H9 (cell line): ENCODE data around the gene CCN5. TPM values are rescaled to one million over a fixed set of nuclear protein-coding genes. Genes with fewer than 3 reads are reported as not detected.

Experiments
- DNase-seq: peaks from one replicate; pipeline ENCODE4 v3.0.0-alpha.2; 2017
- H2AFZ ChIP-seq: one replicate; pipeline ENCODE4 v1.6.1; 2013; ENCODE audit warnings: mild to moderate bottlenecking, low read length, control low read depth, moderate library complexity
- H2AK5ac ChIP-seq: 2 replicates; pipeline ENCODE4 v1.6.1; 2013; ENCODE audit warnings: low read length, control low read depth, mixed read lengths; ENCODE audit not compliant: insufficient read length
- H2BK120ac ChIP-seq: one replicate; pipeline ENCODE4 v1.6.1; 2013; ENCODE audit warnings: low read depth, mild to moderate bottlenecking, low read length, control low read depth, inconsistent platforms; ENCODE audit not compliant: poor library complexity, severe bottlenecking
- H2BK12ac ChIP-seq: 2 replicates; pipeline ENCODE4 v1.6.1; 2013; ENCODE audit warnings: low read length, control low read depth, mixed read lengths, low read depth; ENCODE audit not compliant: insufficient read length
- H2BK15ac ChIP-seq: 2 replicates; pipeline ENCODE4 v1.6.1; 2013; ENCODE audit warnings: low read depth, low read length, control low read depth
- H2BK20ac ChIP-seq: one replicate; pipeline ENCODE4 v1.6.1; 2013; ENCODE audit warnings: low read depth, mild to moderate bottlenecking, low read length, control low read depth, inconsistent platforms; ENCODE audit not compliant: poor library complexity, severe bottlenecking
- H2BK5ac ChIP-seq: 2 replicates; pipeline ENCODE4 v1.6.1; 2013; ENCODE audit warnings: low read length, control low read depth, mixed read lengths; ENCODE audit not compliant: insufficient read length
- H3K14ac ChIP-seq: 2 replicates; pipeline ENCODE4 v1.6.1; 2013; ENCODE audit warnings: low read length, control low read depth; ENCODE audit not compliant: insufficient read depth
- H3K18ac ChIP-seq: 2 replicates; pipeline ENCODE4 v1.6.1; 2013; ENCODE audit warnings: low read depth, mild to moderate bottlenecking, mixed read lengths, low read length, control low read depth; ENCODE audit not compliant: insufficient read length
- H3K23ac ChIP-seq: 2 replicates; pipeline ENCODE4 v1.6.1; 2013; ENCODE audit warnings: low read length, control low read depth, mixed read lengths, low read depth; ENCODE audit not compliant: insufficient read length
- H3K23me2 ChIP-seq: 2 replicates; pipeline ENCODE4 v1.6.1; 2013; ENCODE audit warnings: low read depth, mild to moderate bottlenecking, mixed read lengths, low read length, control low read depth; ENCODE audit not compliant: insufficient read length, poor library complexity, severe bottlenecking
- H3K27ac ChIP-seq: 2 replicates; pipeline ENCODE4 v1.5.1; 2013; ENCODE audit warnings: low read length, control low read depth, mixed read lengths, low read depth; ENCODE audit not compliant: insufficient read length
- H3K27me3 ChIP-seq: 2 replicates; pipeline ENCODE4 v1.6.1; 2013; ENCODE audit warnings: low read length, control low read depth, inconsistent platforms; ENCODE audit not compliant: insufficient read depth
- H3K4ac ChIP-seq: 2 replicates; pipeline ENCODE4 v1.6.1; 2013; ENCODE audit warnings: low read depth, mild to moderate bottlenecking, control low read depth, inconsistent platforms, low read length, moderate library complexity
- H3K4me1 ChIP-seq: 2 replicates; pipeline ENCODE4 v1.6.1; 2013; ENCODE audit warnings: low read length, control low read depth, inconsistent platforms; ENCODE audit not compliant: insufficient read depth
- H3K4me2 ChIP-seq: 2 replicates; pipeline ENCODE4 v1.6.1; 2013; ENCODE audit warnings: low read length, control low read depth, mixed read lengths; ENCODE audit not compliant: insufficient read length, insufficient read depth
- H3K56ac ChIP-seq: 2 replicates; pipeline ENCODE4 v1.6.1; 2013; ENCODE audit warnings: low read depth, mild to moderate bottlenecking, mixed read lengths, low read length, control low read depth; ENCODE audit not compliant: insufficient read length
- H3K79me1 ChIP-seq: 2 replicates; pipeline ENCODE4 v1.6.1; 2013; ENCODE audit warnings: low read depth, mild to moderate bottlenecking, moderate library complexity, low read length, control low read depth, inconsistent platforms; ENCODE audit not compliant: insufficient read depth, poor library complexity, severe bottlenecking
- H3K79me2 ChIP-seq: 2 replicates; pipeline ENCODE4 v1.6.1; 2013; ENCODE audit warnings: low read length, control low read depth, inconsistent platforms; ENCODE audit not compliant: insufficient read depth
- H3K9ac ChIP-seq: 2 replicates; pipeline ENCODE4 v1.6.1; 2013; ENCODE audit warnings: low read length, control low read depth, mixed read lengths; ENCODE audit not compliant: insufficient read length; ENCODE audit errors: extremely low read depth
- H3K9me3 ChIP-seq: one replicate; pipeline ENCODE4 v1.6.1; 2013; ENCODE audit warnings: low read depth, low read length, inconsistent platforms; ENCODE audit not compliant: control insufficient read depth
- H3T11ph ChIP-seq: one replicate; pipeline ENCODE4 v1.6.1; 2013; ENCODE audit warnings: mild to moderate bottlenecking, low read length, control low read depth, inconsistent platforms
- H4K20me1 ChIP-seq: one replicate; pipeline ENCODE4 v1.6.1; 2013; ENCODE audit not compliant: control insufficient read depth, insufficient read length, insufficient read depth
- H4K5ac ChIP-seq: 2 replicates; pipeline ENCODE4 v1.6.1; 2013; ENCODE audit warnings: low read depth, mild to moderate bottlenecking, mixed read lengths, low read length, control low read depth; ENCODE audit not compliant: insufficient read length
- H4K8ac ChIP-seq: replicated peaks from 2 replicates; pipeline ENCODE4 v1.6.1; 2013; ENCODE audit warnings: low read length, control low read depth, mixed read lengths, low read depth; ENCODE audit not compliant: insufficient read length
- H4K91ac ChIP-seq: 2 replicates; pipeline ENCODE4 v1.6.1; 2013; ENCODE audit warnings: low read depth, mild to moderate bottlenecking, moderate library complexity, mixed read lengths, low read length, control low read depth; ENCODE audit not compliant: insufficient read length
- H3K27ac Mint-ChIP-seq, 3 experiments: 2 replicates in 2 of 3; 3 replicates in 1 of 3; pipeline ENCODE4 v1.8.0; 2020 to 2021; ENCODE audit warnings: mixed read lengths in 3 of 3, mild to moderate bottlenecking in 1 of 3, moderate library complexity in 1 of 3
- H3K27me3 Mint-ChIP-seq: 2 replicates; pipeline ENCODE4 v1.8.0; 2021; ENCODE audit warnings: low read depth, mild to moderate bottlenecking, moderate library complexity, mixed read lengths
- H3K36me3 Mint-ChIP-seq, 3 experiments: 2 replicates in 2 of 3; 3 replicates in 1 of 3; pipeline ENCODE4 v1.8.0; 2020 to 2021; ENCODE audit warnings: low read depth in 3 of 3, mixed read lengths in 3 of 3; ENCODE audit not compliant: insufficient read depth in 1 of 3
- H3K4me1 Mint-ChIP-seq, 2 experiments: 2 replicates each; pipeline ENCODE4 v1.8.0; 2020; ENCODE audit warnings: mixed read lengths in 2 of 2
- H3K4me3 Mint-ChIP-seq, 2 experiments: 2 replicates in 1 of 2; 3 replicates in 1 of 2; pipeline ENCODE4 v1.8.0; 2020 to 2021; ENCODE audit warnings: mild to moderate bottlenecking in 2 of 2, mixed read lengths in 2 of 2, moderate library complexity in 1 of 2
- H3K9me3 Mint-ChIP-seq, 2 experiments: 2 replicates in 1 of 2; 3 replicates in 1 of 2; pipeline ENCODE4 v1.8.0; 2020; ENCODE audit warnings: mild to moderate bottlenecking in 2 of 2, mixed read lengths in 2 of 2, moderate library complexity in 1 of 2
- WGBS: extraction: QIAGEN DNeasy Blood & Tissue Kit; methylation state at CpG from one replicate; pipeline ENCODE4 v1.1.7; 2013; ENCODE audit warnings: missing lambda C conversion rate, low lambda C conversion rate, mixed read lengths; ENCODE audit not compliant: insufficient read length; ENCODE audit errors: extremely low coverage; 5-methylcytosine and 5-hydroxymethylcytosine counted together
- total RNA-seq: library from RNA; stranded (reverse); gene quantifications from 2 replicates; pipeline ENCODE4 v1.2.1, GENCODE V29; 2021
- TF ChIP-seq, protein P1 (sequence below): fragments of 200-600 bp; sonication (generic); conservative IDR thresholded peaks from 3 replicates; pipeline ENCODE4 v1.8.0; 2021; ENCODE audit warnings: antibody characterized with exemption, mild to moderate bottlenecking

CCN5 gene
- total RNA-seq, 1 experiment from 2014 or later: not detected

DNA sequence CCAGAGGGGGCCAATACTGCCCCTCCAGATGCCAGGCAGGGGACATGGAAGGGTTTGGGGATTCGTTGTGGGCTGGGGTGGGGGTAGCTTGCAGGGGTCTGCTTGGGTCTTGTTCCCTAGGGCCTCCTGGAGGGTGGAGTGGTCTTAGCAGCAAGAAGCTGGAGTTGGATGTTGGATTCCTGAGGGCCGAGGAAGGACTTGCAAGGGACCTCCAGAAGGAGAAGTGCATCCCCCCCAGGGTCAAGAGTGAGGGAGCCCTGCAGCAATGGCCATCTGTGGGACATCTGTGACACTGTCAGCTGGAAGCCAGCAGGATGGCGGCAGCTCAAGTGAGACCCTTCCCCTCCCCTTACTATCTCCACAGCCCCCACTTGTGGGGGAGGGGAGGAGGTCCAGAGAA lies 25.4 kb upstream of the CCN5 start:
- peaks cover 3 to 11% of the 10 kb centered on the region in 2 experiments; a peak in 2 of 5 replicates for H3K9me3 Mint-ChIP-seq
- no peak overlapping the region for H3K27ac ChIP-seq

More for the DNA sequence above, 25.4 kb upstream of the CCN5 start:
- Mint-ChIP-seq H3K27me3 (peaks cover 2% of the 10 kb centered on the region; the same call in 1 of the 2 replicates), H3K36me3 (peaks cover 0 to 7% (median 2%) of the 10 kb centered on the region in 3 experiments; a peak in 3 of 7 replicates), H3K4me1 (peaks cover 9 to 13% of the 10 kb centered on the region in 2 experiments), H3K4me3 (no peak overlapping the region), H3K27ac (no peak overlapping the region; a peak in 2 of 7 replicates)
- no peaks in the 10 kb centered on the region for H3K27me3 ChIP-seq
- H4K8ac ChIP-seq: no peak overlapping the region
- no peak overlapping the region for H3K56ac ChIP-seq
- no peak overlapping the region for H3K4me2 ChIP-seq
- no peak overlapping the region for H2BK12ac ChIP-seq
- no peak overlapping the region; the same call in 1 of the 2 replicates for H3K14ac ChIP-seq
- no peak overlapping the region for H4K91ac ChIP-seq
- H3K23me2 ChIP-seq: no peaks in the 10 kb centered on the region
- H3K9ac ChIP-seq: no peak overlapping the region
- no peaks in the 10 kb centered on the region for H4K20me1 ChIP-seq
- no peak overlapping the region for H2BK15ac ChIP-seq
- DNase-seq: no peak
- no peaks in the 10 kb centered on the region for H3K79me1 ChIP-seq
- TF ChIP-seq, protein P1, sequence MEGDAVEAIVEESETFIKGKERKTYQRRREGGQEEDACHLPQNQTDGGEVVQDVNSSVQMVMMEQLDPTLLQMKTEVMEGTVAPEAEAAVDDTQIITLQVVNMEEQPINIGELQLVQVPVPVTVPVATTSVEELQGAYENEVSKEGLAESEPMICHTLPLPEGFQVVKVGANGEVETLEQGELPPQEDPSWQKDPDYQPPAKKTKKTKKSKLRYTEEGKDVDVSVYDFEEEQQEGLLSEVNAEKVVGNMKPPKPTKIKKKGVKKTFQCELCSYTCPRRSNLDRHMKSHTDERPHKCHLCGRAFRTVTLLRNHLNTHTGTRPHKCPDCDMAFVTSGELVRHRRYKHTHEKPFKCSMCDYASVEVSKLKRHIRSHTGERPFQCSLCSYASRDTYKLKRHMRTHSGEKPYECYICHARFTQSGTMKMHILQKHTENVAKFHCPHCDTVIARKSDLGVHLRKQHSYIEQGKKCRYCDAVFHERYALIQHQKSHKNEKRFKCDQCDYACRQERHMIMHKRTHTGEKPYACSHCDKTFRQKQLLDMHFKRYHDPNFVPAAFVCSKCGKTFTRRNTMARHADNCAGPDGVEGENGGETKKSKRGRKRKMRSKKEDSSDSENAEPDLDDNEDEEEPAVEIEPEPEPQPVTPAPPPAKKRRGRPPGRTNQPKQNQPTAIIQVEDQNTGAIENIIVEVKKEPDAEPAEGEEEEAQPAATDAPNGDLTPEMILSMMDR: no peak
- H2BK20ac ChIP-seq: no peak overlapping the region
- no peaks in the 10 kb centered on the region for H3K79me2 ChIP-seq
- no CpG with 5 or more reads among the region's 3 CpGs for WGBS
- no peak overlapping the region for H2AK5ac ChIP-seq
- H4K5ac ChIP-seq: no peak overlapping the region
- H2BK5ac ChIP-seq: no peak overlapping the region
- H3K9me3 ChIP-seq: no peaks in the 10 kb centered on the region
- no peak overlapping the region for H3K4ac ChIP-seq
- no peak overlapping the region for H3K18ac ChIP-seq
- no peak overlapping the region for H2BK120ac ChIP-seq
- H3K4me1 ChIP-seq: no peaks in the 10 kb centered on the region; the same call in 1 of the 2 replicates
- no peak overlapping the region for H3T11ph ChIP-seq
- no peak overlapping the region for H3K23ac ChIP-seq
- H2AFZ ChIP-seq: no peak overlapping the region
